ENCODE measurements around the gene ACAD11. TPM values are rescaled to one million over a fixed set of nuclear protein-coding genes. Genes with fewer than 3 reads are reported as not detected.

ACAD11 gene
- polyA plus RNA-seq, 3 donors = 0.31 to 25.4 (median 0.40) TPM

DNA sequence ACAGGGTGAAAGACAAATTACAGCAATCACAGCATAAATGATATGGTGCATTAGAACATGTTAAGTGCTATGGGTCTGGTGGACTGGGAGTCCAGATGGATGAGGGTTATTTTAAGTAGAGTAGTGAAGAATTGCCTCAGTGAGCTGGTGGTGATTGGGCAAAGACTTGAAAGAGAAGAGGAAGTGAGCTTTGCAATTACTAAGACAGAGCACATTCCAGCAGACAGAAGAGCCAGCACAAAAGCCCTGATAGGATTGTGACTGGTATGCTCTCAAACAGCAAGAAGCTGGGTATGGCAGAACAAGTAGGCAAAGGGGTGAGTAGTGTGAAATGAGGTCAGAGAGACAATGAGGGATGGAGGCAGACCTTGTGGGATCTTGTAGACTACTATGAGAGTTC is 64.6 kb downstream of the ACAD11 start:
- Histone ChIP-seq H3K9ac (ENCODE audit: insufficient read depth, low read length, poor library complexity, severe bottlenecking) (no peak overlapping the region), H3K36me3 (replicated peaks in 1 of 2; ENCODE audit: control insufficient read depth in 1 of 2, insufficient read depth in 2 of 2, low read length in 2 of 2) (peaks cover 5 to 6% of the 10 kb centered on the region in 2 donors), H2AFZ (ENCODE audit: insufficient read depth, low read depth, low read length, poor library complexity, severe bottlenecking) (no peak overlapping the region), H4K20me1 (ENCODE audit: insufficient read depth, low read length) (no peaks in the 10 kb centered on the region), H3K27me3 (ENCODE audit: control insufficient read depth in 2 of 2, insufficient read depth in 2 of 2, low read length in 2 of 2) (no peaks in the 10 kb centered on the region), H3K27ac (ENCODE audit: low read depth in 1 of 2, low read length in 2 of 2) (no peak overlapping the region), H3K4me3 (replicated peaks in 1 of 3; ENCODE audit: low read depth in 2 of 3, low read length in 3 of 3) (no peak overlapping the region), H3K4me1 (ENCODE audit: control insufficient read depth in 1 of 2, insufficient read depth in 2 of 2, low read length in 2 of 2) (peaks cover 4 to 6% of the 10 kb centered on the region in 2 donors), H3K4me2 (replicated peaks; ENCODE audit: extremely low read depth, low read length, poor library complexity, severe bottlenecking) (no peak overlapping the region), H3K9me3 (replicated peaks in 1 of 2; ENCODE audit: control insufficient read depth in 1 of 2, insufficient read depth in 1 of 2, low read length in 2 of 2) (no peaks in the 10 kb centered on the region), H3K79me2 (ENCODE audit: insufficient read depth, low read length) (no peaks in the 10 kb centered on the region)
- Mint-ChIP-seq H3K36me3 (peaks cover 5 to 18% of the 10 kb centered on the region in 2 donors), H3K27ac (peak overlapping the region in 3 of 7 donors; percentile 12 to 75 (median 72)), H3K9me3 (peaks cover 0 to 4% (median 1%) of the 10 kb centered on the region in 7 donors), H3K4me3 (no peak overlapping the region), H3K27me3 (ENCODE audit: low read depth in 3 of 3) (peaks cover 0 to 4% (median 0%) of the 10 kb centered on the region in 3 donors), H3K4me1 (peaks cover 13% of the 10 kb centered on the region)
- peak; percentile 8 to 42 (median 26) for DNase-seq
- intact Hi-C loops (cut with micrococcal nuclease) = no loop called here
- TF ChIP-seq CTCF (IDR thresholded peaks at IDR 0.05) = no peak

DNA sequence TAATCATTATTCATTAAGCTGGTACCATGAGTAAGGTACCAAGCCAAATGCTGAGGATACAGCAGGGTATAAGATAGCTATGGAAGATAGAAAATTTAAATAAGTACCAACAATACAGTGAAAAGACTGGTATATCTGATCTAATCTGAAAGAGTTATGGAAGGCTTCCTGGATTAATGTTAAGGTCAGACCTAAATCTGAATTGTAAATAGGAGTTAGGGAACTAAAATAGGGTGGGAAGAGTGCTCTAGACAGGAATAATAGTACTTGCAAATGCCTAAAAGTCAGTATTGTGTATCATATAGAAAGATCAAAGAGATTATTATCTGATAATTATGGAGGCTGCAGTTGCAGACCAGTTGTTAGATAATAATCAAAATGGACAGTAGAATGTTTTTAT is 65.1 kb downstream of the ACAD11 start:
- no peak overlapping the region for H3K4me2 ChIP-seq (replicated peaks; ENCODE audit: extremely low read depth, low read length, poor library complexity, severe bottlenecking)
- peaks cover 5 to 6% of the 10 kb centered on the region in 2 donors for H3K36me3 ChIP-seq (replicated peaks in 1 of 2; ENCODE audit: control insufficient read depth in 1 of 2, insufficient read depth in 2 of 2, low read length in 2 of 2)
- peaks cover 5 to 16% of the 10 kb centered on the region in 2 donors for H3K36me3 Mint-ChIP-seq

More for the DNA sequence above, 65.1 kb downstream of the ACAD11 start:
- no peak for TF ChIP-seq CTCF (IDR thresholded peaks at IDR 0.05)
- Mint-ChIP-seq H3K27me3 (ENCODE audit: low read depth in 3 of 3) (peaks cover 0 to 4% (median 0%) of the 10 kb centered on the region in 3 donors), H3K4me1 (peaks cover 13% of the 10 kb centered on the region), H3K27ac (no peak overlapping the region), H3K9me3 (peaks cover 0 to 6% (median 2%) of the 10 kb centered on the region in 7 donors), H3K4me3 (no peak overlapping the region)
- Histone ChIP-seq H3K27ac (ENCODE audit: low read depth in 1 of 2, low read length in 2 of 2) (no peak overlapping the region), H4K20me1 (ENCODE audit: insufficient read depth, low read length) (no peaks in the 10 kb centered on the region), H3K27me3 (ENCODE audit: control insufficient read depth in 2 of 2, insufficient read depth in 2 of 2, low read length in 2 of 2) (no peaks in the 10 kb centered on the region), H3K4me1 (ENCODE audit: control insufficient read depth in 1 of 2, insufficient read depth in 2 of 2, low read length in 2 of 2) (peaks cover 4 to 6% of the 10 kb centered on the region in 2 donors), H3K79me2 (ENCODE audit: insufficient read depth, low read length) (no peaks in the 10 kb centered on the region), H2AFZ (ENCODE audit: insufficient read depth, low read depth, low read length, poor library complexity, severe bottlenecking) (no peak overlapping the region), H3K4me3 (replicated peaks in 1 of 3; ENCODE audit: low read depth in 2 of 3, low read length in 3 of 3) (no peak overlapping the region), H3K9ac (ENCODE audit: insufficient read depth, low read length, poor library complexity, severe bottlenecking) (no peak overlapping the region), H3K9me3 (replicated peaks in 1 of 2; ENCODE audit: control insufficient read depth in 1 of 2, insufficient read depth in 1 of 2, low read length in 2 of 2) (no peaks in the 10 kb centered on the region)
- intact Hi-C loops (cut with micrococcal nuclease) = no loop called here
- no peak for DNase-seq

Measured in CD14-positive monocyte (primary cell).